ENCODE results near the gene MYO16. TPM values are rescaled to one million over a fixed set of nuclear protein-coding genes. Genes with fewer than 3 reads are reported as not detected.

The MYO16 gene
- polyA plus RNA-seq, 1 donor = 14.5 TPM

DNA sequence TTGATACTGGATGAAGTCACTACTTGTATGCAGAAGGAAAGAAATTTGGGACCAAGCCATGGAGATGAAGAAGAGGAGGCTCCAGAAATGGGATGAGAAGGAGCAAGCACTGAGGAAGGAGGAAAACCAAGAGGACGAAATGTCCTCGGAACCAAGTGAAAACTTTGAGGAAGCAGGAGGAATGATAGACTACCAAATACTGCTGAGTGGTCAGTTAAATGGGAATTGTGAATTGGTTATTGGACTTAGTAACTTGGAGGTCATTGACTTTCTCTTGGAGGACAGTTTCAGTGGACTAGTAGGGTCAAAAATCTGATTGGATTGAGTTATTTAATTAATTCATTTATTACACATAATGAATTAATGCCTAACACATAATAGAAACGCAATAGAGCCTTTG lies 167.9 kb downstream of the MYO16 start:
- no peak for DNase-seq (ENCODE audit: low read depth)

DNA sequence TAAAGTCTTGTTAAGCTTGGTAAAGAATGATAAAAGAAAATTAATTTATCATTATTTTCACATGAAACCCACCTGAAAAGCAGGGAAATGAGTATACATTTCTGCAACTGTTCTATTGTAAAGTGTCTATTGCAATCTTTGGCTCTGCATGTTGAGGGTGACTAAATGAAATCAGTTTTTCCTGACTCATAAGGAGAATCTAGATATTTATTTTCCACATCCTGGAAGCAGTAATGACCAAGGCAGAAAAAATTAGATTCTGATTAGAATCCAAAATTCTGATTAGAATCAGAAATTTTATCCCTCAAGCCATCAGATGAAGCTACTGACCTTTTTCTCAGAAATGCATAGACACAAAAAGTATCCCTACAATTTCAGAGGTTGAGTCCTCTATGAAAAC lies 178.4 kb downstream of the MYO16 start:
- no peak for DNase-seq (ENCODE audit: low read depth)

DNA sequence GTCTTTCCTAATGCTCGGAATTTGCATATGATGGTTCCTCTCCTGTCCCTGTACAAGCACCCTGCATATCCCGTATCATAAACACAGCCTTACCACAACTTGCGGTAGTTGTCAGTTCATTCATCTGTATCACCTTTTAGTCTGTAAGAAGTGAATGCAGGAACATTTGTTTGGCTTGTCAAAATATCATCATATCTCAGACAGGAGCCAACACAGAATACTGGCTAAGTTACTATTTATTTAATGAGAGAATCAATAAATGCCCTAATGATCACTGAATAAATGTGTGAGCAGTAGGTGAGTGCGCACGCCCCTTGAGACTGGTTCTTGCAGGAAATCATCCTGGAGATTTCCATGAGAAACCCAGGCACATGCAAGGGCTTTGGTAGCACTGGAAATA lies 182.8 kb downstream of the MYO16 start:
- no peak for DNase-seq (ENCODE audit: low read depth)

DNA sequence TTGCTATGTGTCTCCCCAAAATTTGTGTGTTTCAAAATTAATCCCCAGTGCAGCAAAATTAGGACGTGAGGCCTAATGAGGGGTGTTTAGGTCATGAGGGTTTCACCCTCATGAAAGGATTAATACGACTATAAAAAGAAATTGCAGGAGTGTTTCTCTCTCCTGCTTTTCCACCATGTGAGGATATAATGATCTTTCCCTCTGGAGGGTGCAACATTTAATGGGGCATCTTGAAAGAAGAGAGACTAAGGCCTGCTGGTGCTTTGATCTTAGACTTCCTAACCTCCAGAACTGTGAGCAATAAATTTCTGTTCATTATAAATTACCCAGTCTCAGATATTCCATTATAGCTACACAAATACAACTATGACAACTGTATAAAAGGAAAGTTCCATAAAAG lies 183.2 kb downstream of the MYO16 start:
- DNase-seq (ENCODE audit: low read depth) = no peak

DNA sequence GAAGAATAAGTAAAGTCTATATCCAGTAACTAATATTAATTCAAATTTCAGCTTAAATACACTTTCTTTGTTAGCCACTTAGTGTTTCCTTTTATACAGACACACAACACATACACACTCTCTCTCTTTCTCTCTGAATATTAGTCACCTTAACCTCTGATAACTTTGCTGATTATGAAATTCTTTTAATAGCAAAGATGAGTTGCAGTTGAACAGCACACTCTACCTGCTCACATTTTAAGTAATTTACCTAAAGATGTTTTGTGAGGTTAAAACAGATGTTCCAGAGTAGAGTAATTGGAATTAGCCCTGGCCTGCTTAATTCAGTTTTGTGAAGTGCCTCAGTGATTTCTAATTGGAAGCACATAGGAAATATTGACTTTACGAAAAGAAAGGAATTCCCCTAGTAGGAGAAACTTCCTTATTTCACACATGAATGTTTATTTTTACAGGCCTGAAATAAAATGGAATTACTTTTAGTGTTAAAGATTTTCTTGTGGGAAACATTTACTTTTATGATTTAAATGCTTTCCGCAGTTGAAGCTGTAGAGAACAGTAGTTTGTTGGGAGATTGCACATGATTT lies 184.3 kb downstream of the MYO16 start:
- no peak for DNase-seq (ENCODE audit: low read depth)

DNA sequence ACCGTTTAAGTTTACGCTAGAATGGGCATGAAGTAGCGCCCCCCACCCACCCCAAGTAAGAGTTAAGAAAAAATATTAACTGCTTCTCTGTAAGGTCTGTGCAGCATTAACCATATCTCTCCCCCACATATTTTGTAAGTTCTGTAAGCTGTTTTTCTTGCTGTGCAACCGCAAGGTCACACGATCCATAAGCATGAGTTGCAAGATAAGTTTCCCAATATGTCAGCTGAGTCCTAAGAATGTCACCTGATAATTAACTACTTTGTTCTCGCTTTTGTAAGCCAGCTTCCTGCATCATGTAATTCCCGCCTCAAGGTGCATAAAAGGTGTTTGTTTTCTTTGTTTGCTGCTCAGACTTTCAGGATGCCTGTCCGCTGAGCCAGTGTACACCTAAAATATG lies 187.0 kb downstream of the MYO16 start:
- no peak for DNase-seq (ENCODE audit: low read depth)

DNA sequence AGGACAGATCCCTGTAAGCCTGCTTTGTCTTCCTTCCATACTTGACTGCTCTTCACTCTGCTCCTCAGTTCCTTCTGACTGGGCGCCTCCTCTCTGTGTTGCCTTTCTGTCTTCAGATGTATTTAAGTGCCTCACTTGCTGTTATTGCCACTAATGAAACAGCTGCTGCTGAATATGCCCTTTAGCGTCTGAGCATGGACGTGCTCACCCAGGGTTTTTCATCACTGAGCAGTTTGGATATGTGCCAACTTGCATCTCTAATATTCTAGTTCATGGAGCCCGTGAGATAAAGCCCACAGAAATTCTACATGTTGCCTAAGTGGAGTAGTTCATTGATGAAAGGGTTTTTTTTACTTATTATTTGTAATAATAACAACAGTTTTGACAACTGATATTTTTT lies 198.2 kb downstream of the MYO16 start:
- no peak for DNase-seq (ENCODE audit: low read depth)

DNA sequence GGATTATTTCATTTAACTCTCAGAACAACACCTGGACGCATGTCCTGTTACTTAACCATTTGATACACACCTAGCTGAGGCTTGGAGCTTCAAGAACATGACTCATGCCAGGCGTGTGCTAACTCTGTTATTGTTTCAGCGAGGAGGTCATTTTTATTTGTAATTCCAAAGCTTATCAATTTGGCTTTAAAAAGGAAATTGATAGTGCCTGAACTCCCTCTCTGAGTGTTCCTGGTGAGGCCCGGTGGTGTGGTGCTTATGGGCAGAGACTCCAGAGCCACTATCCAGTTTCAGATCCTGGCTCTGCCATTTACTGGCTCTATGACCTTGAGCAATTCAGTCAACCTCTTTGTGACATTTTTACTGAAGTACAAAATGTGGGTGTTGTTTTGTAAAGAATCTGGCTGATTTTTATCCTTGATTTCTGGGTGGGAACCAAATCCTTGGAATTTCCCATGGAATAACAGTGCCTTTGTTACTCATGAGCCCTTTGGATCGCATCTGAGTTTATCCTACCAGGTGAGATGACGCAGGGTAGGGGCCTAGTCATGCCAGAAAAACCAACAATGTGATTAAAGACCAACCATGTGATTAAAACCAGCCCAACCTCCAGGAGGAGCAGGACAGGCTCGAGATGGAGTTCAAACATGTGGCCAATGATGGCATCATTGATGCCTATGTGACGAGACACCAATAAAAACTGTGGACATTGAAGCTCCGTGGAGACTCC lies 198.8 kb downstream of the MYO16 start:
- DNase-seq (ENCODE audit: low read depth) = no peak

DNA sequence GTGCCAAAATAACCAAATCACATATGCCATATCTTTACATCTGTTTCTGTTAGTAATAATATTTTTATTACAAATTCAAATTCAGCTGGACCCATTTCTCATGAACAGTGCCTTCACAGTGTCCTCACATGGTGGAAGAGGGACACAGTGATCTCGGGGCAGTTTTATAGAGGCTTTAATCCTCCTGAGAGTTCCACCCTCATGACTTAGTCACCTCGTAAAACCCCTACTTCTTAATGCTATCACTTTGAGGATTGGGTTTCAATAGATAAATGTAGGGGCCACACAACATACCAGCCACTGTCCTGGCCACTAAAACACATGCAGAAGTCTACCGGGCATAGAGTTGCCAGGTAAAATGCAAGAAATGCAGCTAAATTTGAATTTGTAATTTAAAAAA lies 201.5 kb downstream of the MYO16 start:
- no peak for DNase-seq (ENCODE audit: low read depth)

DNA sequence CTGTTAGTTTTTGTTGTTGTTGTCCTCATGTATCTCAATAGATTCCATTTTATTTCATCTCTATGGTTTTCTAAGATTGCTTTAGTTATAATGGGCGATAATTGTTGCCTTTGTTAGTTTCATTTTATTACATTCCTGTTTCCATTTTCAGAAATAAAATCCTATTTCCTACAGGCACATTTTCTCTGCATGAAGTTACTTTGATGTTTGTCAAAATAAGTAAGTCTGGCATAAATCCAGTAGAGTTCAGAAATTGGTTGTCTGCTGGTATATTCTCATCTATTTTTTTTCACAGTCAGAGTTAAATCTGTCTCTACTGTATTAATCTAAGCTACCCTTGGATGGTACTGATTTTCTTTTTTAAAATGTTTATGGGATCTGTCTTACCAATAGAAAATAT lies 204.1 kb downstream of the MYO16 start:
- DNase-seq (ENCODE audit: low read depth) = no peak

DNA sequence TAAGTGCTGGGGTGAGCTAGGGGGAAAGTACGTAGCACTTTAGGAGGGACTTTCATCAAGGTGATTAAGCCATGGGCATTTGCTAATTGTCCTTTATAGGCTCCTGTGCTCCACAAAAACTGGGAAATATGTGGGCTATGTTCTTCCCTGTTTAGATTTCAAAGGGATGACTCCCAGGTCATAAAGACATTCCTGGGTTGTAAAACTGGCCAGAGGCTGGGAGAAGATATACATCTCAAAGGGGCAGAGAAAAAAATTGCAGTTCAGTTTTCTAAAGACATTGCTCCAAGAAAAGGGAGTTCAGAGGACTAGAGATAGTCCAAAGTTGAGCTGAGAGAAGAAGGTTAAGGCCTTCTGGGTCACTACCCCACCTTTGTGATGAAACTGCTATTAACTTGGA lies 204.8 kb downstream of the MYO16 start:
- DNase-seq (ENCODE audit: low read depth) = no peak

DNA sequence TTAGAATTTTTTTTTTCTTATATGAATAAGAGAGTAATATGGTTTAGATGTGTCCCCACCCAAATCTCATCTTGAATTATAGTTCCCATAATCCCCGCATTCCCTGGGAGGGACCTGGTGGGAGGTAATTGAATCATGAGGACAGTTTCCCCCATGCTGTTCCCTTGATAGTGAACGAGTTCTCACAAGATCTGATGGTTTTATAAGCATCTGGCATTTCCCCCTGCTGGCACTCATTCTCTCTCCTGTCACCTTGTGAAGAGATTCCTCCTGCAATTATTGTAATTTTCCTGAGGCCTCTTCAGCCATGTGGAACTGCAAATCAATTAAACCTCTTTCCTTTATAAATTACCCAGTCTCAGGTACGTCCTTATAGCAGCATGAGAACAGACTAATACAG lies 205.7 kb downstream of the MYO16 start:
- DNase-seq (ENCODE audit: low read depth) = no peak

DNA sequence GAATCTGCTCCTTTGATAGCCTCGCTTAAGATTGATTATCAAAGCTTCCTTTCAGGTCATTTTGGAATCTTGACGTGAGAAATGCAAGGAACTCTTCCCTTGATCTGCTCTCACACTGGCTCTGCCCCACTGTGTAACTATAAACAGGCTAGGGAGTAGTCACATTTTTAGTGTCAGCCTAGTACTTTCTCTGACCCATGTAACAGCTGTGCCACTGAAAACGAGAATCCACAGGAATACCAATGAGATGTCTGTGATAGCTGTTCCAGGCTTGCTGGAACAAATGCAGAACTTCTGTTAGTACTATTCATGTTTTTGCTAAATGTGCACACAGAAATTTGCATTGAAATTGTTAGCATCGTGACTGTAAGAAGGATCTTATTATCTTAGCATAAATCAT lies 221.3 kb downstream of the MYO16 start:
- no peak for DNase-seq (ENCODE audit: low read depth)

DNA sequence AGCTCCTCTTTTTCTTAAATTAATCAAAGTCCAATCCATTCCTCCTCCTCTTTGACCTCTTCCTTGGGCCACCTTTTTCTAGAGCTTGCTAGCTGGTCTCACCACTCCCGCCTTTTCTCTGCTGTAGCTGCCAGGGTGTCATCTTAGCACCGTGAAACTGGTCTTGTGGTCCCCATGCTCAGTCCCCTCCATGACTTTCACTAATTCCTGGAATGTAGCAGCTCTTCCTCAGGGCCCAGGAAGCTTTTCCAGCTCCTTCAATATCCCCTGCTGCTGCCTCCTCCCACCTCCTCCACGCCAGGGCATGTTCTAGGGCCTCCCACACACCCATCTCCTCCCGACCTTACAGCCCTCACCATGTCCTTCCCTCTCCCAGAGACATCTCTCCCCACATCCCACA lies 222.2 kb downstream of the MYO16 start:
- DNase-seq (ENCODE audit: low read depth) = no peak

DNA sequence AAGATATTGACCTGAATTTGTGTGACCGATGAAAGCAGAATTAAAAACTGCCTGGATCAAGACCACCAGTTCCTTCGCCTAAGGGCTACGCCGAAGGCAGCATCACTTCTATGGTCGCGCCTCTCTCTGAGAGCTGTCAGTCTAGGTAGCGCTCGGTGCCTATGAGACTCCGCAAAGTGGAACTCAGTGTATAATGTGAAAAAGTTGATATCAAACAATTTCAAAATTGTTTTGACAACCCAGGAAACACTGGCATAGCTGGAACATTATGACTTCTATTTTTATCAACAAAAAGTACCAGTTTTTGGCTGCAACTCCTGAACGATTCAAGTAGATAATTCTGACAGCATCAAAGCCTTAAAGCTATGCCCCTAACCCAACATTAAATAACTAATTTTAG lies 223.6 kb downstream of the MYO16 start:
- DNase-seq (ENCODE audit: low read depth) = no peak

DNA sequence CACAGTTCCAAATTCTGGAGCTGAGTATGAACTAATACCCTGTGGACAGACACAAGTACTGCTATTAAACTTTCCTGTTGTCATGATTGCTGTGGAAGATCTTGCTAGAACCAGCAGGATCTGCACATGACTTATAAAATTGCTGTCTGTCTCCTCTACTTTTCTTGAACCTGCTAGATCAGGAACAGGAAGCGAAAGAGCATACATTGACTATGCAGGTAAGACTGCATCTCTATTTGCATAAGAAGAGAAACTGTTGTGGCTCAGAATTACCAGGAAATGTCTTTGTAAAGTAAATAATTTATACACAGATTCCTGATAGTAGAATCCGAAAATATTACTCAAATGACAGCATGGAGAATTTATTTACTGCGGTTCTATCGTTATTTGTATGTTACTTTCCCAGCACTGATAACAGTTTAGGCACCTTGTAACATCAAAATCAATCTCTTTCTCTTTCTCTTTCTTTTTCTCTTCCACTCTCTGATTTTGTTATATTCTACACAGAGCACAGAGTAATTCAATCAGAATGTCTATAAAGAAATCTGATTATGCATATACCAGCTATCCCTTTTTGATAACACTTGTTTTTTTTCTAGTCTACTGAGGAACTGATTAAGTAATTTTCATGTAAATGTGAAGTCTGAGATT lies 226.5 kb downstream of the MYO16 start:
- DNase-seq (ENCODE audit: low read depth) = no peak

DNA sequence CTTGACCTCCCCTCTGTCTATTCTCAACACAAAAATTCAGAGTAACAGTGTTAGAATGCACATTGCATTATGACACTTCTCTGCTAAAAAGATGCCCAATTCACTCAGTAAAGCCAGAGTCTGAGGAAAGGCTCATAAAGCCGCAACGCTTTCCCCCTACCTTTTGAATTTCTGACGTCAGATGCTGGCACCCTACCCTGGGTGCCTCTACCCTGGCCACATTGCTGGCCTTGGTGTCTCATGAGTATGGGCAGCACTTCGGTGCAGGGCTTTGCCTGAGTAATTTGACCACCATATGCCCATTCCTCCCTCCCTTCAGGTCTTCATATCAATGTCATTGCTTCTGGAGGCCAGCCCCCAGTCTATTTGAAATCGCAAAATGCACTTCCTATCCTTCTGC lies 229.3 kb downstream of the MYO16 start:
- no peak for DNase-seq (ENCODE audit: low read depth)

DNA sequence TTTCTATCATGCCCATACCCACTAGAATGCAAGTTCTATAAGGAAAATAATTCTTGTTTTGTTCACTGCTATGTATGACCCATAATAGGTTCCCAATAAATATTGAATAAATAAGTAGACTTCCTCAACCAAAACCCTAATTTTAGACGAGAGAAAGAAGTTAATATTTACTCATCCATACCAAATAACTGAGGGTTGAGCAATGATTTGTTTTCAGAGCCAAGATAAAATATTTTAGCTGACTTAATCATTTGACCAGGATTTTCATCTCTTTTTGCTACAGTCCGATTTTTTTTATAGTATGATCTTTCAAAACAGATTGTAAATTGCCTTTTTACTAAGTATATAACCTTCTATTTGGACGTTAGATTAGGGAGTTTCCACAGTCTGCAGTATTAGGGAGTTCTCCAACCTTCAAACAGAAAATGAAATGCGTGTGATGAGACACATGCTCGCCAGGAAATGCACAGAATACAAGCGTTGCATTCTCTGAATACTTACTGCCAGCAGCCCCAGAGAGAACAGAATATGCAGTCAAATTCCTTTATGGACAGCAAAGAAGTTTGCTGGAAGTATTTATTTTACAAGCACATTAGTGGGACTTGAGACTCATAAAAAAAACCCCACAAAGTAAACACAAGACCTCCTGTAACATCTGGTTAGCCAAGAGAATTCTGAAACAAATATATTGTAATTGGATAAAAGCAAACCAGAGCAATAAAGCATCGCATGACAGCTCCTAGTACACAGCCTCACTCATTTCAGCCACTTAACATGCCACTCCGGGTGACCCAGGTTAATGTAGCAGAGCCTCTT lies 230.0 kb downstream of the MYO16 start:
- no peak for DNase-seq (ENCODE audit: low read depth)

DNA sequence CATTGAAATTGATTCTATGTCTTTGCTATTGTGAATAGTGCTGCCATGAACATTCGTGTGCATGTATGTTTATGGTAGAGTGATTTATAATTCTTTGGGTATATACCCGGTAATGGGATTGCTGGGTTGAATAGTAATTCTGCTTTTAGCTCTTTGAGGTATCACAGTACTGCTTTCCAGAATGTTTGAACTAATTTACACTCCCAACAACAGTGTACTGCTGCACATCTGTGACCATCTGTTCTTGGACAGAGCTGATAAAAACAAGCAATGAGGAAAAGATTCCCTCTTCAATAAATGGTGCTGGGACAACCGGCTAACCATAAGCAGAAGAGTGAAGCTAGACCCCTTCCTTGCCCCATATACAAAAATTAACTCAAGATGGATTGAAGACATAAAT lies 231.0 kb downstream of the MYO16 start:
- DNase-seq (ENCODE audit: low read depth) = no peak

DNA sequence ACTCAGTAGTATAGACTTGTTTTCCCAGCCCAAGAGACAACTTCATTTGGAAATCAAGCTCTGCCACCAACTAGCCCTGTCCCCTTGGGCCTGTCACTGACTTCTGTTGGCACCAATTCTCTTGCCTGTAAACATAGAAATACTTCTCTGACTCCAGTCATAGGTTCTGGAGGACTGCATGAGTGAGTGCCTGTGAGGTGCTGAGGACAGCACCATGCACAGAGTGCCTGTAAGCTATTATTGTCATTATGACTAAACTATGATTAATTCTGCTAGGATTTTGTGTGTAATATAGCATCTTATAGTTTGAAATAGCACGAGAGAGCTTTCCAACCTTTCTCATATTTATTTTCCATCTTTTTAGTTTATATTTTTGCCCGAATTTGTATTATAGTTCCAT lies 247.9 kb downstream of the MYO16 start:
- peak; percentile 6 for DNase-seq (ENCODE audit: low read depth)

DNA sequence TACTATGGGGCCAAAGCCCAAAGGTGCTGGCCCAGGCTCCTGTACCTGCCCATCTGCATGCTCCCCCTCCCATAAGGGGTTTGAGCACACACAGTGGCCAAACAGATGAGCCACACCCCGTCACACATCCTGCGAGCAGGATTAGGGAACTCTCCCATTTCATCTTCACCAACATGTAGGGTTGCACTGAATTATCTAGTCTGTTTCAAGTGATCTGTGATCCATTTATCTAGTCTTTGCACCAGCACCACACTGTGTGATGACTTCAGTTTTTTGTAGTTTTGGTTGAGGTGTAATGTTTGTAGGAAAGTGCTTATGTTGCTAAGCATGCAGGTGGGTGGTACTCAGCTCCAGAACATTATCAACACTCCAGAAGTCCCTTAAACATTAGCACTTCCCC lies 249.3 kb downstream of the MYO16 start:
- DNase-seq (ENCODE audit: low read depth) = no peak

DNA sequence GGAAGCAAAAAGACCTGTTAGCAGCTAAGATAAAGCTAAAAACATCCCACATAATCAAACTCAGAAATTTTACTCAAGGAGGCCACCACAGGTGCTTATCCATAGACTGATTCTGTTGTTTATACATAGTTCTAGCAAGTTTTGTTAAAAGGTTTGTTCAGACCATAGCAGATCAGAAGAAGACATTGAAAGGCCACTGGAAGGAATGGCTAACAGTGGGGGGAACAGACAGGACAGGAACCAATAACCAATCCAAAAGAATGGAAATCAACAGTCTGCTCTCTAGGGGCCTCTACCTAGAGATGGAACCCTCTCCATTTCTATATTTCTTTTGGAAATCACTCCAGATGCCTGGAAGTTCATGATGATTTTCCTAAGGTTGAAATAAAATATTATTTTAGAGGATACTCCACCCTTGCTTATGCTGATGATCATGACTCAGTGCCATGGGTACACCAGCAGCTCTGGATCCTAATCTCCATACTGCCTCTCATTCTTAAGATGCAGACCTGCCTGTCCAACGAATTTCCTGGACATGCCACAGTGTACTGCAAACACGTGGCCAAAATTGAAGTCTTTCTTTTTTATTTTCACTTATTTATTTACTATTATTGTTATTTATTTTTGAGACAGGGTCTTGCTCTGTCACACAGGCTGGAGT lies 260.0 kb downstream of the MYO16 start:
- no peak for DNase-seq (ENCODE audit: low read depth)

Measured in forelimb muscle (tissue), 1 donor.